Smooth muscle cell (in vitro differentiated cells): ENCODE data around the gene PLPP3. TPM values are rescaled to one million over a fixed set of nuclear protein-coding genes. Genes with fewer than 3 reads are reported as not detected.

Source experiments
- DNase-seq: peaks from one replicate; lab custom pipeline; 2025; ENCODE audit not compliant: unreplicated experiment; lab: John Stamatoyannopoulos, UW
- H2AFZ ChIP-seq: fragments of 200-600 bp; sonication (generic); 2 replicates; pipeline ENCODE4 v1.6.0; 2016; ENCODE audit warnings: antibody characterized with exemption, low read depth, mild to moderate bottlenecking
- H3F3A ChIP-seq: fragments of 200-600 bp; sonication (generic); 2 replicates; pipeline ENCODE4 v1.6.0; 2017; ENCODE audit warnings: antibody characterized with exemption, low read depth
- H3K27ac ChIP-seq: fragments of 200-600 bp; sonication (generic); 2 replicates; pipeline ENCODE4 v1.5.1; 2016; ENCODE audit warnings: low read depth, mild to moderate bottlenecking
- H3K27me3 ChIP-seq: fragments of 200-600 bp; sonication (generic); 2 replicates; pipeline ENCODE4 v1.6.1; 2016; ENCODE audit warnings: low read depth, mild to moderate bottlenecking
- H3K36me3 ChIP-seq: fragments of 200-600 bp; sonication (generic); 2 replicates; pipeline ENCODE4 v1.5.1; 2016; ENCODE audit warnings: low read depth
- H3K4me1 ChIP-seq: fragments of 200-600 bp; sonication (generic); 2 replicates; pipeline ENCODE4 v1.5.1; 2016; ENCODE audit warnings: low read depth
- H3K4me2 ChIP-seq: fragments of 200-600 bp; sonication (generic); 2 replicates; pipeline ENCODE4 v1.6.0; 2016; ENCODE audit warnings: mild to moderate bottlenecking
- H3K4me3 ChIP-seq: fragments of 200-600 bp; sonication (generic); 2 replicates; pipeline ENCODE4 v1.5.1; 2016; ENCODE audit warnings: mild to moderate bottlenecking
- H3K79me2 ChIP-seq: fragments of 200-600 bp; sonication (generic); 2 replicates; pipeline ENCODE4 v1.6.0; 2016; ENCODE audit warnings: low read depth, mild to moderate bottlenecking
- H3K9ac ChIP-seq: fragments of 200-600 bp; sonication (generic); 2 replicates; pipeline ENCODE4 v1.6.0; 2016; ENCODE audit warnings: low read depth
- H3K9me3 ChIP-seq: fragments of 200-600 bp; sonication (generic); replicated peaks from 2 replicates; pipeline ENCODE4 v1.5.1; 2016; ENCODE audit warnings: low read depth
- H4K20me1 ChIP-seq: fragments of 200-600 bp; sonication (generic); 2 replicates; pipeline ENCODE4 v1.6.0; 2016; ENCODE audit warnings: low read depth
- CTCF ChIP-seq: fragments of 200-600 bp; sonication (generic); IDR thresholded peaks from 2 replicates; pipeline ENCODE4 v1.5.1; 2017; ENCODE audit warnings: borderline replicate concordance, mild to moderate bottlenecking, antibody characterized with exemption; ENCODE audit not compliant: insufficient read depth, poor library complexity, severe bottlenecking
- WGBS: methylation state at CpG from one replicate; pipeline ENCODE4 v1.1.7; 2016; ENCODE audit warnings: low lambda C conversion rate; 5-methylcytosine and 5-hydroxymethylcytosine counted together
- polyA plus RNA-seq: library from polyadenylated mRNA; unstranded; fragments of >200 nt; fragmentation: Nextera tagmentation; extraction: Ambion mirVana; gene quantifications from 2 replicates; pipeline ENCODE4 v1.2.1, GENCODE V29; 2016
- total RNA-seq: library from RNA; depleted of rRNA; stranded (reverse); fragments of >200 nt; gene quantifications from 2 replicates; pipeline ENCODE4 v1.2.3, GENCODE V29; 2014

The PLPP3 gene
- total and polyA plus RNA-seq, 2 experiments from 2014 or later = 56.9 to 81.5 TPM

- WGBS = 48% methylated on average over 3 of the region's 3 CpGs
- no peaks in the 10 kb centered on the region for H4K20me1 ChIP-seq
These were observed 12.5 kb upstream of the PLPP3 start for GRCh38 chr1:56591909-56592308.

GRCh38 chr1:56590520-56591011 is 11.2 kb upstream of the PLPP3 start:
- Histone ChIP-seq H4K20me1 (no peaks in the 10 kb centered on the region), H3K9me3 (no peaks in the 10 kb centered on the region), H3K27ac (no peak overlapping the region), H3K27me3 (no peaks in the 10 kb centered on the region), H3K4me3 (no peak overlapping the region), H3F3A (no peaks in the 10 kb centered on the region), H3K9ac (no peak overlapping the region), H3K79me2 (no peaks in the 10 kb centered on the region), H2AFZ (no peak overlapping the region), H3K4me2 (no peak overlapping the region), H3K36me3 (no peaks in the 10 kb centered on the region), H3K4me1 (no peaks in the 10 kb centered on the region)
- WGBS = 80% methylated on average over 3 of the region's 3 CpGs
- TF ChIP-seq CTCF = no peak
- DNase-seq = no peak

More at GRCh38 chr1:56591909-56592308, 12.5 kb upstream of the PLPP3 start:
- no peaks in the 10 kb centered on the region for H3K79me2 ChIP-seq
- H3K9ac ChIP-seq = no peak overlapping the region
- H2AFZ ChIP-seq = no peak overlapping the region
- H3K27me3 ChIP-seq = no peaks in the 10 kb centered on the region
- H3K27ac ChIP-seq = no peak overlapping the region
- no peaks in the 10 kb centered on the region for H3K36me3 ChIP-seq
- TF ChIP-seq CTCF = no peak
- H3K4me3 ChIP-seq = no peak overlapping the region
- no peak overlapping the region for H3K4me2 ChIP-seq
- H3F3A ChIP-seq = no peaks in the 10 kb centered on the region
- H3K4me1 ChIP-seq = no peaks in the 10 kb centered on the region
- DNase-seq = no peak
- no peaks in the 10 kb centered on the region for H3K9me3 ChIP-seq

- Histone ChIP-seq H4K20me1 (no peaks in the 10 kb centered on the region), H3K27ac (no peak overlapping the region), H3K9ac (no peak overlapping the region), H3K4me2 (no peak overlapping the region), H3K4me3 (no peak overlapping the region), H3K36me3 (no peaks in the 10 kb centered on the region), H3K9me3 (no peaks in the 10 kb centered on the region), H3K79me2 (no peaks in the 10 kb centered on the region), H3K27me3 (no peaks in the 10 kb centered on the region), H3F3A (peaks cover 3% of the 10 kb centered on the region), H2AFZ (no peak overlapping the region), H3K4me1 (no peaks in the 10 kb centered on the region)
- WGBS = 97% methylated on average over 2 of the region's 2 CpGs
- no peak for DNase-seq
- TF ChIP-seq CTCF = no peak
These were observed 10.0 kb upstream of the PLPP3 start for GRCh38 chr1:56589369-56589768.

- Histone ChIP-seq H3K4me1 (no peaks in the 10 kb centered on the region), H3F3A (peaks cover 4% of the 10 kb centered on the region), H3K4me3 (no peak overlapping the region), H3K27me3 (no peaks in the 10 kb centered on the region), H4K20me1 (no peaks in the 10 kb centered on the region), H3K4me2 (no peak overlapping the region), H3K9ac (no peak overlapping the region), H3K9me3 (no peaks in the 10 kb centered on the region), H3K79me2 (no peaks in the 10 kb centered on the region), H2AFZ (no peak overlapping the region), H3K27ac (no peak overlapping the region), H3K36me3 (no peaks in the 10 kb centered on the region)
- TF ChIP-seq CTCF = no peak
- DNase-seq = no peak
- WGBS = 84% methylated on average over 5 of the region's 5 CpGs
These were observed 7.1 kb upstream of the PLPP3 start for GRCh38 chr1:56586502-56586901.
